NCI-H345 (cell line): ENCODE measurements around the gene CASKIN1.
"Not testable (repeated sequence)": the region's sequence is repeated elsewhere in the genome, so short reads cannot be mapped to it uniquely, and the experiment has no call there.

Experiments
- DNase-seq: peaks from one replicate; lab custom pipeline; 2025; lab: John Stamatoyannopoulos, UW

The CASKIN1 gene

GRCh38 chr16:2210386-2211365, 14.3 kb upstream of the CASKIN1 start, which contains the start of gene BRICD5:
BRICD5 (minus strand) TSS chr16:2210863; CDS start chr16:2210833, 30 bp downstream.
- no peak for DNase-seq

- DNase-seq, result no peak
Measured at GRCh38 chr16:2210009-2210332, 13.6 kb upstream of the CASKIN1 start.

- no peak for DNase-seq
Measured at GRCh38 chr16:2209258-2210008, 13.0 kb upstream of the CASKIN1 start.

- DNase-seq, result no peak
Measured at GRCh38 chr16:2208772-2209171, 12.4 kb upstream of the CASKIN1 start.

DNA sequence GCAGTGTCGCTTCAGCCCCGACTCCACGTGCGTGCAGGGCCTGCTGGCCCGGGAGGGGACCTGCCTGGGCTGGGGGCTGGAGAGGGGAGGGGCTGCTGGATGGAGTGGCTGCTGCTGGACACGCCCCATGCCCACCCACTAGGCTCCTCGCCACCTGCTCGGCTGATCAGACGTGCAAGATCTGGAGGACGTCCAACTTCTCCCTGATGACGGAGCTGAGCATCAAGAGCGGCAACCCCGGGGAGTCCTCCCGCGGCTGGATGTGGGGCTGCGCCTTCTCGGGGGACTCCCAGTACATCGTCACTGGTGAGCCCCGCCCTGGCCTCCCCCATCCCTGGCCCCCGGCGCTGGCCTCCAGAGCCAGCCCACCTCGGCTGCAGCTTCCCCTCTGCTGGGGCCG, 11.9 kb upstream of the CASKIN1 start:
- peak; percentile 89 for DNase-seq

GRCh38 chr16:2207872-2208271, 11.5 kb upstream of the CASKIN1 start:
- no peak for DNase-seq

- peak; percentile 46 for DNase-seq
Measured at GRCh38 chr16:2206780-2207433, 10.5 kb upstream of the CASKIN1 start.

DNA sequence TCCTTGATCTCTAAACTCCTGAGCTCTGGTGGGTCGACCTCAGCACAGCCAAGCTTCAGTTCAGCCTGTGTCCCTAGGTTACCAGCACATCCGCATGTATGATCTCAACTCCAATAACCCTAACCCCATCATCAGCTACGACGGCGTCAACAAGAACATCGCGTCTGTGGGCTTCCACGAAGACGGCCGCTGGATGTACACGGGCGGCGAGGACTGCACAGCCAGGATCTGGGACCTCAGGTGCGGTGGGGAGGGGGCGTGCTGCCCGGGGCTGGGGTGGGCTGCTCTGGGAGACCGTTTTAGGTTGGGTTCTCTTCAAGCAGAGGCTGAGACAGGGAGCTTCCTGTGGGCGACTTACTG, 10.0 kb upstream of the CASKIN1 start:
- no peak for DNase-seq

DNA sequence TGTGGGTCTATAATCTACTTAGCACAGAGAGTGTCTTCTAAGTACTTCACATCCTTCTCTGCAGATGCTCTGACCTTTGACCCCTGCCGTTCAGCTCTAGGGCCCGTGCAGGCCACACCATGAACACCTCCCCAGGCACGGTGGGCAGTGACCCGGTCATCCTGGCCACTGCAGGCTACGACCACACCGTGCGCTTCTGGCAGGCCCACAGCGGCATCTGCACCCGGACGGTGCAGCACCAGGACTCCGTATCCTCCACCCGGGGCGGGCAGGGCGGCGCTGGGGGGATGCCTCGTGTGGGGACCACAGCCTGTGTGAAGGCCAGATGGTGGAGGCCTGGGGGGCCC, 9.5 kb upstream of the CASKIN1 start:
- no peak for DNase-seq

DNA sequence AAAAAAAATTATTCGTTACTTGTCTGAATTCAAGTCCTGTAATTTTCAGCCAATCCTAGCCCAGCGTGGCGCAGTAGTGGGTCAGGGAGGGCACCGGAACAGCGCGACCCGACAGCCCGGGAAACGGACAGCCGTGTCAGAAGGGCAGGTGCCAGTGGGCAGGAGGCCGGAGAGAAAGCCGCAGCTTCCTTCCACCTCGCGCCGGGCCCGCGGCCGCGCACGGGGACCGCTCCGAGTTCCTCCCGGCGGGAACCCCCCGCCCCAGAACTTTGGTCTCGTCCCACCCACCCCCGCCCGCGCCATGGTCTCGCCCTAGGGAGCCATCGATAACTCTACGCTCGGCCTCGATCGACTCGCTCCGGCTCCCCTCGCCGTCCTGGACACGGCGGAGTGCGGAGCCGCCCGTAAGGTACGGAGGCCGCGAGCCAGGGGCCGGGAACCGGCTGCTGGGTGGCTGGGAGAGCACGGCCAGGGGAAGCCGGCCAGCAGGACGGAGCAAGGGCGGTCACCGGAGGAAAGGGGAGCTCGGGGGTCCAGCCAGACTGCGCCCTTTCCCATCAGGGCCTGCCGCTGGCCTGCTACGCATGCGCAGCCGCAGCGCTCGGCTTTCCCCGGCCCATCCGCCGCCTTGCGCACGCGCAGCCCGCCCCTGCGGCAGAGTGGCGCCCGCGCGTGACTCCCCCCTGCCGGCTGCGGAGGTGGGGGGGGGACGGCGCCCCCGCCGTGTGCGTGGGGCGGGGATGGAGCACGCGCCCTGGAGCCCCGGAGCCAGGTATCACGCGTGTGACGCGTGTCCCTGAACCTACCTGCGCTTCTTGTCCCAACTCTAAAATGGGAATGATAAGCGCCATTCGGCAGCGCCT, 8.9 kb upstream of the CASKIN1 start, which contains the start of gene MLST8:
MLST8 (plus strand) TSS at position 351 of the 863 bp plus-strand sequence. CDS start 632 bp downstream, outside the sequence.
- peak; percentile 85 for DNase-seq

GRCh38 chr16:2204416-2205103, 8.2 kb upstream of the CASKIN1 start:
- DNase-seq, result no peak

GRCh38 chr16:2203119-2203688, 6.8 kb upstream of the CASKIN1 start:
- not testable (repeated sequence) for DNase-seq

DNA sequence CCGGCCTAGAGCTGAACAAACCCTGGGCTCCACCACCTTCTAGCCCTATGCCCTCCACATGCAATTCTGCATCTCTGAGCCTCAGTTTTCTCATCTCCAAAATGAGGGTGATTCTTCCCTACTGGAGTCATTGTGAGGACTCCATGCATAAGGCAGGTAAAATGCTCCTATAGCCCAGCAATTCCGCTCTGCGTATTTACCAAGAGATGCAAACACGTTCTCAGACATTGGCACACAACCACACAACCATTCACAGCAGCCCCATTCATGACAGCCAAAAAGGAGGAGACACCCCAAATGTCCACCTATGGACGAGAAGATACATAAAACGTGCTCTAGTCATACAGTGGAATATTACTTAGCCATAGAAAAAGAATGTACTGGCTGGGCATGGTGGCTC, 3.9 kb upstream of the CASKIN1 start:
- no peak for DNase-seq

GRCh38 chr16:2199621-2200139, 3.3 kb upstream of the CASKIN1 start:
- no peak for DNase-seq

DNA sequence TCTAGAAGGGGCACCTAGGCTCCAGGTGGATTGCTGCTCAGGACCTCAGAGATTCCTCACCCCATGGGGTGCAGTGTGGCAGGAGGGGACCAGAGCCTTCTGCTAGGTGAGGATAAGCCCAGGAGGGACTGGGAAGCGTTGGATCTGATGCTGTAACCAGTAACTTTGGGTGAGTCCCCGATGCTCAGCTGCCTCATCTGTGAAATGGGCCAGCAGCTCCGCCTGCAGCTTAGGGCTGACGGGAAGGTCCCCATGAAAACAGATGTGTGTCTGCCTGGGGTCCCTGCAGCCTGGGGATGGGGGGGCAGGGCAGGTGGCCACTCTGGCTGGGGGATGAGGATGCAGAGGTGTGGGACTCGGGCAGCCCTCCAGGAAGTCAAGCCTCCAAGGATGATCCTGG, 2.7 kb upstream of the CASKIN1 start:
- DNase-seq, result no peak

- DNase-seq, result no peak
Measured at GRCh38 chr16:2198283-2198682, 1.9 kb upstream of the CASKIN1 start.

GRCh38 chr16:2197765-2198164, 1.4 kb upstream of the CASKIN1 start:
- DNase-seq, result no peak

DNA sequence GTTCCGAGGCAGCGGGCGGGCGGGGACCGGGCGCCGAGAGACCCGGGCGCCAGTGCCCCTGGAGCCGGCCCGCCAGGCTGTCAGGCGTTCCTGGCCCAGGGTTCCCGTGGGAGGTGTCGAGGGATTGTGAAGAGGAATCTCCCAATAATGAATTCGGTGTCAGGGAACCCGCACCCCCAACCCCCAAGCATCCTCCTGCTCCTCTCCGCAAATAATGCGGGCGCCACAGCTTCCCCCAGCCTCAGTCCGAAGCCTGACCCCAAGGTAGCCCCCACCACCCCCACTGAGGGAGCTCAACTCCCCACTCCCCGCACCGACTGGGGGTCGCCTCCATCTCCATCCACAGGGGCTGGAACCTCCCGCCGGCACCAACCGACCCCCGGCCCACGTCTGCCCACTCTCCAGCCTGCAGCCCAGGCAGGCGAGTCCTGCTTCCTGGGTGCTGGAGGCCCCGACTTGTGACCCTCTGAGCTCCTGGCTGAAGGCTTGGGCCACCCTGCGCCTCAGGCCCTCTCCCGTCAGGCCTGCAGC, 641 bp upstream of the CASKIN1 start:
- no peak for DNase-seq

- DNase-seq, result no peak
Measured at GRCh38 chr16:2195322-2196161, 863 bp downstream of the CASKIN1 start.
